ENCODE measurements around the gene PATJ.

DNA sequence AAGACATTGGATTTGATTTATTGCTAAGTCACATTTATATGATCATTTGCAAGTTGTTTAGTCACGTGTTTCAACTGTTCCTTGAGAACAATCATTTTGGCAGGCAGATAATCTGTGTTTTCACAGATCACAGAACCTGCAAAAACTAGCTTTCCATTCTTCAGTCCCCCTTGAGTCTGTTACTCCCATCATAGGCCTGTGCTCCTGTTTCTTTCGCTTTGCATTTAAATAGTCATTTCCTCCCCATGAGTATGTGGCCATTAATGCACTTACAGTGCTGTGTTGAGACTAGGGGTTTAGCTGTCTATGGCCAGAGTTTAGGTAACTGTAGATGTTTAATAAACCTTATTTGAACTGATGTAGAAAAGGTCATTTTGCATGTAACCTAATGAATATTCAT, 214.5 kb downstream of the PATJ start:
- TF ChIP-seq CTCF (IDR thresholded peaks at IDR 0.05) (no peak), EZH2 (IDR thresholded peaks at IDR 0.05; ENCODE audit: borderline replicate concordance, insufficient read depth, low read depth, low read length, poor library complexity, severe bottlenecking) (no peak)
